HG03457 (cell line): ENCODE results near the gene WDR48.

Source experiments
- ATAC-seq: cut with Tn5 transposase; IDR thresholded peaks from one replicate; pipeline ENCODE4 v1.9.1; 2021; ENCODE audit warnings: moderate number of reproducible peaks; ENCODE audit not compliant: unreplicated experiment

The WDR48 gene

DNA sequence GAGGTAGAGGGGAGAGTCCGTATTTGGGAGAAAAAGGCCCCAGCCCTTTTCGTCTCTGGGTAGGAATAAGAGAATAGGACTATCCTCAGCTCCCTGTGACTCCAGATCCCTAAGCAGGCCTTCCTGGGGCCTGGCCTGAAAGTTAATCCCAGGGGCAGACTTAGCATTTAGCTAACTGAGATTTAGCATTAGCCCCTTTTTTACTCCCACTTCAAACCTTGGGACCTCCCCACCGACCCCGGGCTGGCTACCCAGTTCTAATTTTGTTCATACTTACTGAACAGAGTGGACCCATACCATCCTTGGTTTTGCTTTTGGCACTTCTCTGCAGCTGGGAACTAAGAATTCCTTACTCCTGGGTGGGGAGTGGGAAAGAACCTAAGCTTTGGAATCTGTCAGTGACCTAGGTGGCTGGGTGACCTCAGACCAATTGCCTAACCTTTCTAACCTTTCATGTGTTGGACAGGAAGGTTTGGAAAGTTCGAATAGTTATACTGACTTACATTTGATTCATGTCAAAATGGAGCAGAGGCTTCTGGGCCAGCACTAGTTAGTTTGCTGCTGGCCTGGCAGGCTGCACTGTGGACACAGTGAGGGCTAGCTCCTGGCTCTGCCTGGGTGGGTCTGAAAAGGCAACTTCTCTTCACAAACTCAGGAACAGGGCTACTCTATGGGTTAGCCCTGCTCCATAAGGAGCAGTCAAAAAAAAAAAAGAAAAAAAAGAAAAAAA lies 67.3 kb downstream of the WDR48 start:
- ATAC-seq, result no peak

- ATAC-seq, result no peak
Observed at GRCh38 chr3:39121621-39122020, 69.8 kb downstream of the WDR48 start.

GRCh38 chr3:39122813-39123212 lies 71.0 kb downstream of the WDR48 start:
- ATAC-seq, result no peak

DNA sequence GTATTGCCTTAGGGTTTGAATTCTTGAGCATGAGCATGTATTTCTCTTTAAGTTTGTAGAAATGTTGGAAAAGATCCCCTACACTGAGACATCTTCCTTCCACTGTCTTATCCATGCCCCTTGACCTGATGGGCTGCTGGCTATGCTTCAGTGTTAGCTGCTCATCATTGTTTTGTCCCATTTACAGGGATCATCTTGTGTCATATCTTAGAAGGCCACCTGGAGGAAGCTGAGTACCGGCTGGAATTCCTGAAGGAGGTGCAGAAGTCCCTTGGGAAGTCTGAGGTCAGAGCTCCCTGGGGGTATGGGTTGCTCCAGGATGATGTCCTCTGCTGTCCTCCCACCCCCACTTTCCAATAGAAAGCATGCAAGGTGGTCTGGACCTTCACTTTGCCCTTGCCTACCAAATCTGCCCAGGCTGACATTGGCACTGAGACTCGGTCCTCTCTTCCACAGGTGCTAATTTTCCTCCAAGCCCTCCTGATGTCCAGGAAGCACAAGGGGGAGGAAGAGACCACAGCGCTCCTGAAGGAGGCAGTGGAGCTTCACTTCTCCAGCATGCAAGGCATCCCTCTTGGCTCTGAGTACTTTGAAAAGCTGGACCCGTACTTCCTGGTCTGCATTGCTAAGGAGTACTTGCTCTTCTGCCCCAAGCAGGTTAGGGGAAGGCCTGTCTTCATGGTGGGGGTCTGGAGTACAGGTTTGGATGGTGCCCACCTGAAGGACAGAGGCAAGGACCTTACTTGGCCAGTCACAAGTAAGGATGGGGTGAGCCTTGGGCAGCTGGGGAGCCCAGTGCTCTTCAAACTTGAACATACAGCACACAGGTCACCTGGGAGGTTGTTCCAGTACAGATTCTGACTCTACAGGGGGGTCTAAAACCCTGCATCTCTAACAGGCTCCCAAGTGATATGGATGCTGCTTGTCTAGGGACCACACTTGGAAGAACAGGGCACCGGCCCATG lies 73.3 kb downstream of the WDR48 start:
- ATAC-seq, result no peak

- ATAC-seq, result no peak
Observed at GRCh38 chr3:39125841-39126500, 74.2 kb downstream of the WDR48 start.

GRCh38 chr3:39126532-39127071 lies 74.8 kb downstream of the WDR48 start:
- no peak for ATAC-seq

DNA sequence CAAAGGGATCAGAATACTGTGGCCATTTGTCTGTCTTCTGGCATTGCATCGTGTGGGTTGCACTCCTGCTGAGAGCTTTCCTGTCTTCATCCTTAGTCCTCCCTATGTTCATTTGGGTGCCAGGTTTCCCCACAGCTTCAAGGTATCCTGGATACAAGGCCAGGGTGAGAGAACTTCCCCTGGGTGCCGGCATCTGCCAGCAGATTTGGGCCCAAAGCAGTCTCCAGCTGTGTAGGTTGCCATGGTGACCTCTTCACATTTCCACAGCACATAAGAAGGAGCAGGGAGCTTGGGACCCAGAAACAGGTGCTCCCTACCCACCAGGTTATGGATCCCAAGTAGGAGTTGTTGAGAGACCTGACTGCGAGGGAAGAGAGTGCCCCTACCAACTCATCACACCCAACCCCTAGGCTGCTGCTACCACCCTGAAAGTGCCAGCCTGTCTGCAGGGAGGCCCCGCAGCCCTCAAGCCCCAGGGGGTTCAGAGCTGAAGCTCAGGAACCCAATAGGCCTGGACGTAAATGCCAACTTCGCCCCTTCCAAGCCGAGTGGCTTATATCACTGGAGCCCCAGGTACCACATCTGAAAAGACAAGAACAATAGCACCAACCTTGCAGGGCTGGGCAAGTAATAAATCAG lies 75.6 kb downstream of the WDR48 start:
- no peak for ATAC-seq

DNA sequence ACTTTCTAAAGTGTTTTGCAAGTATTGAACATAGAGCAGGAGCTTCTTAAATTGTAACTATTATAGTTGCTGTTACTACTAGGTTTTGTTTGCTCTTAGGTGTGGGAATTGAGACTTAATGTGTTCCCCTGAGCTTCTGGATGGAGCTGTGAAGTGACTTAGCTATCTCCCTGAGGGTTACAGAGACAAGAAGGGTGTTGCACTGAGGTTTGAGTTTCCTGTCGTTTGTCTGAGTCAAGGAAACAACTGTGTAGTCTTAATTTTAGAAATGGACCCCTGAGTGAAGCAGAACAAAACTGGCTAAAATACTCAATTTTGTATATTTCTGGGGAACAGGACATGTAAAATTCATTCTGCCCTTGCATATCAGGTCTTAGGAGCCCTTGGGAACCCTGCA lies 76.1 kb downstream of the WDR48 start:
- ATAC-seq, result no peak

- no peak for ATAC-seq
Observed at GRCh38 chr3:39128951-39129350, 77.1 kb downstream of the WDR48 start.

GRCh38 chr3:39130026-39130425 lies 78.2 kb downstream of the WDR48 start:
- ATAC-seq, result no peak

- no peak for ATAC-seq
Observed at GRCh38 chr3:39130693-39131265, 79.0 kb downstream of the WDR48 start.

GRCh38 chr3:39132096-39133092 lies 80.6 kb downstream of the WDR48 start:
- ATAC-seq, result no peak

DNA sequence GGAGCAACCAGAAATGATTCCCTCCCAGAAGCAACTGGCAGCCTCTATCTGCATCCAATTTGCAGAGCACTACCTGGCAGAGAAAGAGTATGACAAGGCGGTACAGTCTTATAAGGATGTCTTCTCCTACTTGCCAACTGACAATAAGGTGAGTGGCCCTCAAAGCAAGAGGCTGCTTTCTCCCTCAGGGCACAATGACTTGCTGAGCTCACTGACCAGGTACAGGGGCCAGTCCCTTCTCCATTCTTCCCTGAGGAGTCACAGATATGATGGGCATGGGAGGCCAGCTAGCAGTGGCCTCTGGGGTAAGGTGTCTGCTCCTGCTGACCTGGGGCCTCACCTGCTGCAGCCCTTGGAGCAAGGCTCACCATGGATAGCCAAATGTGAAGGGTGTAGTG lies 81.3 kb downstream of the WDR48 start:
- ATAC-seq, result no peak

GRCh38 chr3:39133822-39134221 lies 82.0 kb downstream of the WDR48 start:
- no peak for ATAC-seq

DNA sequence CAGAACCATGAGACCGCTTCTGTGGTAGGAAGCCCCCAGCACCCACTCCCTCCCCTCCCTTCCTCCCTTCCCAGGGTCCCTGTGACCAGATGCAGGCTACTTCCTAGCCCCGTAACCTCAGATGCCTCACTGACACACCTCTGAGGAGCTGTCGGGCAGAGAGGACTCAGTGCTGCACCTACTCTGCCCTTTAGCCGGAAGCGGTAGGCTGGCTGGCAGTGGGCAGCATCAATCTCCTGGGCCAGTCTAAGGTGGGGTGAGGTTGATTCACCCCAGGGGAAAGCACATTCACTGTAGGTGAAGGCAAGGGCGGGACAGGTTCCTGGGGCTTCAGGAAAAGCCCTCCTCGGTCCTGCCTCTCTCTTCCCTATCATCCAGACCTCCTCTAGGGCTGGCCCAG lies 82.5 kb downstream of the WDR48 start:
- no peak for ATAC-seq

- no peak for ATAC-seq
Observed at GRCh38 chr3:39135170-39135805, 83.5 kb downstream of the WDR48 start.

- ATAC-seq, result no peak
Observed at GRCh38 chr3:39136533-39137434, 85.0 kb downstream of the WDR48 start.

DNA sequence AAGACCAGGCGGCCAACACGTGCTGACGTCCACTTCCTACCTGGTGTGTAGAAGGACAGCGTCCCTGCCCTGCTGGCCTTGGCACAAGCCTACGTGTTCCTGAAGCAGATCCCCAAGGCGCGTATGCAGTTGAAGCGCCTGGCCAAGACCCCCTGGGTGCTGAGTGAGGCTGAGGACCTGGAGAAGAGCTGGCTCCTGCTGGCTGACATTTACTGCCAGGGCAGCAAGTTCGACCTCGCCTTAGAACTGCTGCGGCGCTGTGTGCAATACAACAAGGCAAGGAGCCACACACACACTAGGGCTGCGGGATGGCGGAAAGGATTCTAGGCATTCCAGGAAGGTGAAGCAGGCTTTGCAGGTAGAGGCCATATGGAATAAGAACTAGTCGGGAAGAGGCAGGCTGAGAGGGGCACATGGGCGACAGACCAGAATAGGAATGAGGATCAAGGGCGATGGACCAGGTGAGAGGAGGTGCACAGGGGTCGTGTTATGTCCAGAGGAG lies 85.7 kb downstream of the WDR48 start:
- ATAC-seq, result no peak
